ENCODE results near the gene CPNE4. TPM values are rescaled to one million over a fixed set of nuclear protein-coding genes. Genes with fewer than 3 reads are reported as not detected.
"Not testable (repeated sequence)": the region's sequence is repeated elsewhere in the genome, so short reads cannot be mapped to it uniquely, and the experiment has no call there.

CPNE4 gene
- total RNA-seq, 4 donors from 2014 or later: 0.53 to 2.1 TPM; not detected in 2

DNA sequence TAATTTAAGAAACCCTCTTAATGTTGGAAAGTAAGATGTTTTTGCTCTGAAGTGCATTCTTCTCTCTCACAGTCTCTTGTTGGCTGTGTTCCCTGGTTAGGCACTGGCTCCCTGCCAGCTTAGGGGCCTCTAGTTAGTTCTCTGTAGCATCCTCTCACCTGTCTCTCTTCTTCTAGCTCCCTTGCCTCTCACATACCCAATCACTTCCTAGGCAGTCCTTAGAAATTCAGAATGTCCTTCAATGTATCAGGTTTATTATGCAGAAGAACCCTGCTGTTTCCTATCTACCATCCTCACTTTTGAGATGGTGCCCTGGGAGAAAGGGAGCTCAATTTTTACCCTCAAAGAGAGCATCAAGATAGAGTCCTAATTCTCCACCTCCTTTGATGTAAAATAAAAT is 36.2 kb upstream of the CPNE4 start:
- Histone ChIP-seq H3K4me1 (no peaks in the 10 kb centered on the region), H3K27ac (no peak overlapping the region), H3K36me3 (no peaks in the 10 kb centered on the region), H3K9me3 (no peaks in the 10 kb centered on the region), H3K4me3 (no peak overlapping the region), H3K27me3 (no peaks in the 10 kb centered on the region)
- TF ChIP-seq POLR2A (IDR thresholded peaks at IDR 0.05): no peak
- no peak for TF ChIP-seq CTCF (IDR thresholded peaks at IDR 0.05)
- DNase-seq: no peak

- Histone ChIP-seq H3K4me1 (no peaks in the 10 kb centered on the region), H3K9me3 (no peaks in the 10 kb centered on the region), H3K36me3 (no peaks in the 10 kb centered on the region), H3K4me3 (no peak overlapping the region), H3K27me3 (no peaks in the 10 kb centered on the region), H3K27ac (no peak overlapping the region)
- DNase-seq: no peak
- TF ChIP-seq POLR2A (IDR thresholded peaks at IDR 0.05) (no peak), CTCF (IDR thresholded peaks at IDR 0.05) (no peak)
Measured at GRCh38 chr3:132064114-132064513, 29.3 kb upstream of the CPNE4 start.

GRCh38 chr3:132062535-132062934 is 27.7 kb upstream of the CPNE4 start:
- H3K27ac ChIP-seq: no peak overlapping the region
- no peaks in the 10 kb centered on the region for H3K36me3 ChIP-seq
- H3K4me1 ChIP-seq: no peaks in the 10 kb centered on the region
- H3K9me3 ChIP-seq: no peaks in the 10 kb centered on the region
- no peaks in the 10 kb centered on the region for H3K27me3 ChIP-seq
- DNase-seq: no peak
- no peak overlapping the region for H3K4me3 ChIP-seq
- no peak for TF ChIP-seq POLR2A (IDR thresholded peaks at IDR 0.05)
- no peak for TF ChIP-seq CTCF (IDR thresholded peaks at IDR 0.05)

DNA sequence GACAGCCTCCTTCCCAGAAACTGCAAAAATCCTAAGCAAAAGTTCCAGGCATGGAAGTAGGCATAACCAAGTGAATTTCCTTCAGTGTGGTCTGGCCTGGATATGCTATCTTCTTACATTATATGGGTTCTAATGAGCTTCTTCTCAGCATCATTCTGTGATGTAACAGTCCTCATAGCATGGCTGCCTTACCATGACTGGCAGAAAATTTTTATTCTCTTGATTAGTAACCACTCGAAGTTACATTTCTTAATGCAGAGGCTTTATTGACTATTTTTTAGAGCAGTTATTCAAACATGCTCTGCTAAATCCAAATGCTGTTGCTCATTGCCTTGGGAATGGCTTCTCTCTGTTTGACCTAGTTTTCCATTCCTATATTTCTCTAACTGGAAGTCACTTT is 21.1 kb upstream of the CPNE4 start:
- no peaks in the 10 kb centered on the region for H3K36me3 ChIP-seq
- TF ChIP-seq CTCF (IDR thresholded peaks at IDR 0.05): no peak
- TF ChIP-seq POLR2A (IDR thresholded peaks at IDR 0.05): no peak

DNA sequence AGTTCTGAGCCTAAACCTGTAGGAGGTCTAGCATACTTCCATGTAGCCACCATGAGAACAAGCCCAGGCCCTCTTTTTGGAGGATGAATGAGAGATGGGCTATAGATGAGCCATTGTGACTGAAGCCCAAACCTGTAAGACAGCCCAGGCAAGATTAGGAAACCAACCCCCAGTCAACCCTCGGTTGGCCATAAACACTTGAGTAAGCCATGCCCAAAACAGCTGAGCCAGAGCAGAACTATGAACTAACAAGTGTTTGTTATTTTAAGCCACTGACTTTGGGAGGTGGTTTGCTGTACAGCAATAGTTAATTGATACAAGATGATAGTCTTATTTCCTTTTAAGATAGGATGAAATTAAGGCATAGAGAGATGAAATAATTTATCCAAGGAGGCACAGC is 12.4 kb upstream of the CPNE4 start:
- Histone ChIP-seq H3K4me3 (no peak overlapping the region), H3K27ac (no peak overlapping the region), H3K4me1 (no peaks in the 10 kb centered on the region), H3K27me3 (no peaks in the 10 kb centered on the region), H3K9me3 (no peaks in the 10 kb centered on the region), H3K36me3 (no peaks in the 10 kb centered on the region)
- no peak for DNase-seq
- TF ChIP-seq POLR2A (IDR thresholded peaks at IDR 0.05): no peak
- no peak for TF ChIP-seq CTCF (IDR thresholded peaks at IDR 0.05)

More for the DNA sequence above, 21.1 kb upstream of the CPNE4 start:
- no peak for DNase-seq
- no peak overlapping the region for H3K4me3 ChIP-seq
- no peak overlapping the region for H3K27ac ChIP-seq
- H3K4me1 ChIP-seq: no peaks in the 10 kb centered on the region
- no peaks in the 10 kb centered on the region for H3K9me3 ChIP-seq
- no peaks in the 10 kb centered on the region for H3K27me3 ChIP-seq

DNA sequence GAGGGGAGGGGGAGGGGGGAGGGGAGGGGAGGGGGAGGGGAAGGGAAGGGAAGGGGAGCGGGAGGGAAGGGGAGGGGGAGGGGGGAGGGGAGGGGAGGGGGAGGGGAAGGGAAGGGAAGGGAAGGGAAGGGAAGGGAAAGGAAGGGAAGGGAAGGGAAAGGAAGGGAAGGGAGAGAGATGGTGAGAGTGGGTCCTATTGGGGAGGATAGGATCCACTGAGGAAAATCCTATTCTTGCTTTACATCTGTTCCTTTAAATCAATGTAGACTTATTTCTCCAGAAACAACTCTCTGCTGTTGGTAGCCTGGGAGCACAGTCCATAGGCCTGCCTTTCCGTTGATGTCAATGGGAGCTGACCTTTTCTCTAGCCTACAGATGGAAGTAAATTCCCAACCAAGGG is 10.1 kb upstream of the CPNE4 start:
- H3K4me1 ChIP-seq, H3K27me3 ChIP-seq, H3K27ac ChIP-seq, DNase-seq, H3K36me3 ChIP-seq, H3K9me3 ChIP-seq, H3K4me3 ChIP-seq: not testable (repeated sequence)
